Psoas muscle (tissue), 8 donors: ENCODE measurements around the gene ESPL1. TPM values are rescaled to one million over a fixed set of nuclear protein-coding genes. Genes with fewer than 3 reads are reported as not detected.
A peak's percentile ranks its signal among the peaks of the same experiment; 100 is the strongest.

ENCODE experiments used
- ATAC-seq, 4 donors: fragments of 200-7000 bp; cut with Tn5 transposase; one replicate each; pipeline ENCODE4 v1.9.1; 2020; ENCODE audit warnings: moderate library complexity in 3 of 4, mild to moderate bottlenecking in 2 of 4
- DNase-seq, 2 donors: peaks; one replicate each; pipeline ENCODE4 v3.0.0-alpha.2; 2020
- H3K27ac ChIP-seq: fragments of 200-600 bp; one replicate; pipeline ENCODE4 v1.8.0; 2022
- H3K27me3 ChIP-seq, 3 donors: fragments of 200-600 bp in 1 of 3; one replicate each; pipeline versions ENCODE4 v1.6.1 to v1.8.0; 2013 to 2022; ENCODE audit warnings: low read length in 2 of 3, mild to moderate bottlenecking in 2 of 3, moderate library complexity in 1 of 3; ENCODE audit not compliant: insufficient read depth in 3 of 3
- H3K36me3 ChIP-seq, 2 donors: fragments of 200-600 bp in 1 of 2; one replicate each; pipeline versions ENCODE4 v1.6.1 to v1.8.0; 2013 to 2022; ENCODE audit warnings: low read depth in 1 of 2, mild to moderate bottlenecking in 1 of 2, moderate library complexity in 1 of 2; ENCODE audit not compliant: insufficient read depth in 1 of 2
- H3K4me1 ChIP-seq: fragments of 200-600 bp; one replicate; pipeline ENCODE4 v1.8.0; 2022
- H3K4me3 ChIP-seq: fragments of 200-600 bp; one replicate; pipeline ENCODE4 v1.8.0; 2022; ENCODE audit warnings: mild to moderate bottlenecking
- H3K9me3 ChIP-seq: fragments of 200-600 bp; one replicate; pipeline ENCODE4 v1.8.0; 2022
- WGBS, 3 donors: extraction: QIAGEN DNeasy Blood & Tissue Kit; methylation state at CpG; one replicate each; pipeline versions ENCODE4 v1.1.6 to v1.1.7; 2013; 5-methylcytosine and 5-hydroxymethylcytosine counted together
- intact Hi-C, 2 donors: fragments of 100-400 bp; cut with DNase I; formaldehyde crosslinking; loops; one replicate each; pipeline versions ENCODE4 v1.11.0 to v1.14.2; 2022
- polyA plus RNA-seq, 3 donors: library from polyadenylated mRNA; stranded (reverse); fragments of 200-250 nt; gene quantifications; one replicate each; pipeline ENCODE4 v1.2.3, GENCODE V29; 2013
- total RNA-seq, 4 donors: library from RNA; stranded (reverse); fragmentation: NEBNext Ultra II Directional in 2 of 4; extraction: Animal tissue kit (Norgen Biotek cat#: 25700) in 2 of 4; gene quantifications; one replicate each; pipeline versions ENCODE4 v1.2.1 to v1.2.4, GENCODE V29; 2021 to 2023
- TF ChIP-seq, protein P1 (sequence below): fragments of 200-600 bp; IDR thresholded peaks from one replicate; pipeline ENCODE4 v1.8.0; 2022; ENCODE audit warnings: antibody characterized with exemption
- donor health status: healthy with polysubstance abuse.
- donor health status: DM: no; HTN: no; CAD: no; lungs with moderate emphysema.
- donor health status: Bipolar disorder and iron deficiency.
- donor health status: healthy.
- donor health status: DM: yes; HTN: yes; CAD: no.
- donor health status: DM: no; HTN: no; CAD: no.
- donor health status: DM: no; HTN: no; CAD: no.
- donor health status: DM: yes; HTN: yes; CAD: no.

Gene ESPL1
- total and polyA plus RNA-seq, 7 donors: 0.03 to 0.48 (median 0.30) TPM; not detected in 2

DNA sequence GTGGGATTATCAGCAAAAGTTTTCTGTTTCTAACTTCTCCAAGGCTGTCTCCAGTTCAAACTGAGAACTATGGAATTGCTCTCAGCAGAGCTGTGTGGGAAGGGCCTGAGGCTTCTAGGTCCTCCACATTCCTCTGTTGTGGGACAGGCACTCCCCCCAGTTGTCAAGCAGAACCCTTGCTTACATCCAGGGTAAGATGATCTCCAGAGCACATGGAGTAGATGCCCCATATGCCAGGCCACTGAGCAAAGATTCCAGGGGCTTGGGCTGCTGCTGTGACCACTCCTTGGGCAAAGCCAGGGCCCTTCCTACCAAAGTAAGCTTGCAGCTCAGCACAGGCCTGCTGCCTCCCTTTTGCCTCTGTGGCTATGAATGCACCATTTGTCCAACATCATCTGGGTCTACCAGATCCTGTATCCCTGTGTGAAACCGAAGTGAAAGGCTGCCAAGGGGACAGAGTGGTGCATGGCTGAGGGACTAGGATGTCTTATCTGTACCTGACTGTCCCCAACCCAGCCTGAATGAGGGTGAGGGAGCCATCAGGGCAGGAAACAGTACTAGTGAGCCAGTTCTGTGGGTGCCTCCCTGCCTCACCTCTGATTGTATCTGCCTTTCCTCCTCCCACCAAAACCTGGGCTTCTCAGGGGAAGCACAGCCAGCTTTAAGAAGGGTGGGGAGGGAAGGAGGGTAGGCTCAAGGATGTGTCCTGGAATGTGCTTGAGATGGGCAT, 13.1 kb upstream of the ESPL1 start:
- Histone ChIP-seq H3K4me3 (no peak overlapping the region), H3K4me1 (peaks cover 18% of the 10 kb centered on the region), H3K9me3 (no peaks in the 10 kb centered on the region), H3K36me3 (peaks cover 0 to 24% of the 10 kb centered on the region in 2 donors), H3K27me3 (no peaks in the 10 kb centered on the region), H3K27ac (no peak overlapping the region)
- WGBS, 3 donors: 79 to 88% (median 81%) methylated on average over 1 of the region's 1 CpG
- peak in 1 of 2 donors; percentile 19 for DNase-seq
- ATAC-seq: no peak
- intact Hi-C loops: loop anchor here in 1 of 2 donors (5.0 kb wide), 1 partner anchor 37 kb away; no protein-coding TSS in a partner anchor
- TF ChIP-seq, protein P1, sequence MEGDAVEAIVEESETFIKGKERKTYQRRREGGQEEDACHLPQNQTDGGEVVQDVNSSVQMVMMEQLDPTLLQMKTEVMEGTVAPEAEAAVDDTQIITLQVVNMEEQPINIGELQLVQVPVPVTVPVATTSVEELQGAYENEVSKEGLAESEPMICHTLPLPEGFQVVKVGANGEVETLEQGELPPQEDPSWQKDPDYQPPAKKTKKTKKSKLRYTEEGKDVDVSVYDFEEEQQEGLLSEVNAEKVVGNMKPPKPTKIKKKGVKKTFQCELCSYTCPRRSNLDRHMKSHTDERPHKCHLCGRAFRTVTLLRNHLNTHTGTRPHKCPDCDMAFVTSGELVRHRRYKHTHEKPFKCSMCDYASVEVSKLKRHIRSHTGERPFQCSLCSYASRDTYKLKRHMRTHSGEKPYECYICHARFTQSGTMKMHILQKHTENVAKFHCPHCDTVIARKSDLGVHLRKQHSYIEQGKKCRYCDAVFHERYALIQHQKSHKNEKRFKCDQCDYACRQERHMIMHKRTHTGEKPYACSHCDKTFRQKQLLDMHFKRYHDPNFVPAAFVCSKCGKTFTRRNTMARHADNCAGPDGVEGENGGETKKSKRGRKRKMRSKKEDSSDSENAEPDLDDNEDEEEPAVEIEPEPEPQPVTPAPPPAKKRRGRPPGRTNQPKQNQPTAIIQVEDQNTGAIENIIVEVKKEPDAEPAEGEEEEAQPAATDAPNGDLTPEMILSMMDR: no peak

GRCh38 chr12:53255996-53256395, 12.1 kb upstream of the ESPL1 start:
- intact Hi-C loops: no loop called here
- DNase-seq (no peak), ATAC-seq (no peak)
- TF ChIP-seq, protein P1: no peak
- H3K27ac ChIP-seq: no peak overlapping the region
- H3K27me3 ChIP-seq: no peaks in the 10 kb centered on the region
- peaks cover 0 to 24% of the 10 kb centered on the region in 2 donors for H3K36me3 ChIP-seq
- WGBS, 3 donors: 80 to 88% (median 86%) methylated on average over 3 of the region's 3 CpGs
- H3K4me1 ChIP-seq: peaks cover 15% of the 10 kb centered on the region
- no peaks in the 10 kb centered on the region for H3K9me3 ChIP-seq
- no peak overlapping the region for H3K4me3 ChIP-seq

GRCh38 chr12:53258541-53259539, 9.3 kb upstream of the ESPL1 start:
- H3K9me3 ChIP-seq: no peaks in the 10 kb centered on the region
- ATAC-seq (no peak), DNase-seq (no peak)
- H3K27me3 ChIP-seq: no peaks in the 10 kb centered on the region
- TF ChIP-seq, protein P1: no peak
- 54 to 56% (median 54%) methylated on average over 7 of the region's 7 CpGs for WGBS, 3 donors
- H3K4me3 ChIP-seq: no peak overlapping the region
- peaks cover 0 to 18% of the 10 kb centered on the region in 2 donors for H3K36me3 ChIP-seq
- intact Hi-C loops: no loop called here
- peaks cover 2% of the 10 kb centered on the region for H3K4me1 ChIP-seq
- H3K27ac ChIP-seq: no peak overlapping the region

DNA sequence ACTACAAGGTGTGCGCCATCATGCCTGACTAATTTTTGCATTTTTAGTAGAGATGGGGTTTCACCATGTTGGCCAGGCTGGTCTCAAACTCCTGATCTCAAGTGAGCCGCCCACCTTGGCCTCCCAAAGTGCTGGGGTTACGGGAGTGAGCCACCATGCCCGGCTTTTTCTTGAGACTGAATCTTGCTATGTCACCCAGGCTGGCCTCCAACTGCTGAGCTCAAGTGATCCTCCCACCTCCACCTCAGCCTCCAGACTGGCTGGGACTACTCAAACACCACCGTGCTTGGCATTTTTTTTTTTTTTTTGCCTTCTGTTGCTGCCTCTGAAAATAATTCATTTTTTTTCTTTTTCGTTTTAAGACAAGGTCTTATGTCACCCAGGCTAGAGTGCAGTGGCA, 8.2 kb upstream of the ESPL1 start:
- Histone ChIP-seq H3K27me3 (no peaks in the 10 kb centered on the region), H3K36me3 (peaks cover 0 to 7% of the 10 kb centered on the region in 2 donors), H3K4me3 (no peak overlapping the region), H3K9me3 (no peaks in the 10 kb centered on the region), H3K27ac (no peak overlapping the region), H3K4me1 (no peaks in the 10 kb centered on the region)
- DNase-seq (no peak), ATAC-seq (no peak)
- WGBS, 3 donors: 83 to 90% (median 85%) methylated on average over 6 of the region's 6 CpGs
- TF ChIP-seq, protein P1: no peak
- intact Hi-C loops: no loop called here
